Urothelium cell line (cell line): Measurements from ENCODE around the gene MYO16.
A peak's percentile ranks its signal among the peaks of the same experiment; 100 is the strongest.

Experiments
- DNase-seq: peaks from one replicate; pipeline ENCODE4 v3.0.0; 2011; ENCODE audit warnings: low spot score, mixed read lengths
- FAIRE-seq: peaks from 2 replicates; lab custom pipeline; 2011; peaks lifted over from hg19 to GRCh38; lab: Jason Lieb, UNC

Gene MYO16

GRCh38 chr13:109140479-109141349 lies 511.3 kb downstream of the MYO16 start:
- FAIRE-seq (no peak), DNase-seq (no peak)

- DNase-seq (no peak), FAIRE-seq (no peak)
Observed at GRCh38 chr13:109141706-109142105, 512.3 kb downstream of the MYO16 start.

DNA sequence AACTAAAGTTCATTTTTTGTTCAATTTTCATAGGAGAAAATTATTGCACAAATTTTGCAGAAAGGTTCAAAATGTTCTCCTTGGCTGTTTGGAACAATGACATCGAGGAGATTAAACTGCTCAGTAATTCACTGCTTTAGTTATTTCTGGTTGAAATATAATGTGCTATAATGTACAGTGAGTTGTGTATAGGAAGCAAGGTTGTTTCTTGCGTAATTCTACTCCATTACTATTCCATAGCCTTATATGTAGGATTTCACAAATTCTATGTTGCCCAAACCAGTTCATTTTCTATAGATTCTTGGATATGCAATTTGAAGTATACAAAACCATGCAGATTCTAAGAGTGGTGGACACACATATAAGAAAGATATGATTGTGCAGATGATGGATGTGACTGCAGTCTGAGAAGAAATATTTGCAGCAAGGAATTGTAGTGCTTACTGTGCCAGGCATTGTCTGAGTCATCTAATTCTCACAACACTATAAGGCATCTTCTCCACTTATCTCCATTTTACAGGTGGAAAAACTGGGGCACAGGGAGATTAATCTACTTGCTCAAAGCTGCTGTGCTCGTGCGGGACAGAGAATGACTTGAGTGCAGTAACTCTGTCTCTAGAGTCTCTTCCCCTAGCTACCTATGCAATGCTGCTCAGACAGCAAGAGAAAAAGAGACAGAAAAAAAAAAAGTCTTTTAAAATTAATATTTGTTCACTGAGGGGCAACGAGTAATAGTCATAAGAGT lies 515.5 kb downstream of the MYO16 start:
- FAIRE-seq: no peak
- no peak for DNase-seq

- DNase-seq (peak; percentile 52), FAIRE-seq (no peak)
Observed at GRCh38 chr13:109145631-109146030, 516.2 kb downstream of the MYO16 start.

DNA sequence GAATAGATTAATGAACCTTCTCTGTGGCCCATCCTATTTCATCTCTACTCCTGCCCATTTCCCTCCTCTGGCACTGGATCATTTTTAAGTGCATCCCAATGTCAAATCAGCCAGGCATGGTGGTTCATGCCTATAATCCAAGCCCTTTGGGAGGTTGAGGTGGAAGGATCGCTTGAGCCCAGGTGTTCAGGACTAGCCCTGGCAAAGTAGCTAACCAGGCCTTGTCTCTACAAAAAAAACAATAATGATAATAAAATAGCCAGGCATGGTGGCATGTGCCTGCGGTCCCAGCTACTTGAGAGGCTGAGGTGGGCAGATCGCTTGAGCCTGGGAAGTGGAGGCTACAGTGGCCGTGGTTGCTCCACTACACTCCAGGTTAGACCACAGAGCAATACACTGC lies 517.0 kb downstream of the MYO16 start:
- FAIRE-seq (no peak), DNase-seq (no peak)

DNA sequence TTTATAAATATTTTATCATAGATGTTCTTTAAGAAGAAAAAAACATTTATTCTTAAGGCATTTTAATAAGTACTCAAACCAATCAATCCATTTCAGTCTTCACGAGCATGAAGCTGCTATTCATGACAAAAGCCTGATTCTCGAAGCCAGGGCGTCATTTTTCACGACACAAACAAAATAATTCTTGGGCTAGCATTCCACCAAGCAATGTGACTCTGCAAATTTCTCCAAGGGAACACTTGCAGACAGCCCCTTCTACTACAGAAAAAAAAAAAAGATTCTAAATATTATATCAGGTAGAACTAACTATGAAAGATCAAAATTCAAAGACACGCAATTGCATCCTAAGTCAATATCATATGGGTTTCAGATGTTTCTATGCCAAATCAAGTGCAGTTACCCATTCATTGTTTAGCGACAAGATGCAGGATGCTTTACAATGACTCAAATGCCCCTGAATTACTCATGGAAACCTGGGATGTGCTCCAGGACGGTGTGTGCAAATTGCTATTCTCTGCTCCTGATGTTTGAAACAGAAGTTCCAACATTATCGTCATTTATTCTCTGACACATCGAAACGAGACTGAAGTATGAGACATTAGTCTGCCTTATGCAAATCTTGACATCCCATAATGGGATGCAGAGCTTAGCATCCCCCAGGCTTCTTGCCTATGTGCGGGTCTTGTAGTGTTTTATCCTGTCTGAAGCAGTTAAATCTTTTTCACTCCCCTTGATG lies 517.7 kb downstream of the MYO16 start:
- FAIRE-seq (no peak), DNase-seq (no peak)

- DNase-seq: no peak
- no peak for FAIRE-seq
Observed at GRCh38 chr13:109148243-109148642, 518.8 kb downstream of the MYO16 start.

DNA sequence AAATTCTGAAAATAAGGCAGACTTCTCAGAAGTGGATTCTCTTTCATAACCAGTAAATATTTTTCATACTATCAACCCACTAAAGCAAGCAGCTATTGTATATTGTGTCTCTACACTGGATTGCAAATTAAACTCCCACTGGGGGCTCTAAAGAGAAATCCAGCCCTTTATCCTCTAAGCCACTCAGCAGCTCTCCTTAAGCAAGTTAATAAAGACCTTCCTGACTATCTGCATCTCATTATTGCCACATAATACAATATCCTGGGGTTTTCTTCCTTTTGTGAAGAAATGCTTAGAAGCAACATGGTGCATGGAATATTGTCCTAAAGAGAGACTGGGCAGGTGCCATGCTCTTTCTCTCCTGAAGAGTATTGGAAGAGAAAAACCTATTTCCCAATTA lies 521.3 kb downstream of the MYO16 start:
- no peak for DNase-seq
- FAIRE-seq: no peak

GRCh38 chr13:109151255-109151654 lies 521.8 kb downstream of the MYO16 start:
- no peak for DNase-seq
- FAIRE-seq: no peak

DNA sequence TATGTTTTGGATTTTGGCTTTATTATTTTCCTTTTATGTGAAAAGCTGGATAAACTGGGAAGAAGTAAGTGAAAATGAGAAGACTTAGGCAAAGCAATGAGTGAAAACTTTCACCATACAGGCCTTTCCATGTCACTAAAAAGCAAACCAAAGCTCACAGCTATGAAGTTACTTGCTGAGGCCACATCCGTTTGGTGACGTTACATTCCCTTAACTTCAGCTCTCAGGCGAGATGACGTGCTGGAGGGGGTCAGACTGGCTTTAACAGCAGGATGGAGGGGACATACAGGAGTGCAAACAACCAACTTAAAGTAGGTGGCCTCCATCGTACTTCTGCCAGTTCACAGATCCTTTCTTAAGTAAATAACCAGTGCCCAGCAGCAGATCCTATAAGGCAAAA lies 522.3 kb downstream of the MYO16 start:
- FAIRE-seq (no peak), DNase-seq (no peak)

- FAIRE-seq (no peak), DNase-seq (no peak)
Observed at GRCh38 chr13:109152311-109152820, 523.0 kb downstream of the MYO16 start.

- FAIRE-seq (no peak), DNase-seq (no peak)
Observed at GRCh38 chr13:109152941-109153340, 523.5 kb downstream of the MYO16 start.

GRCh38 chr13:109154146-109154545 lies 524.7 kb downstream of the MYO16 start:
- no peak for FAIRE-seq

GRCh38 chr13:109154546-109154945 lies 525.1 kb downstream of the MYO16 start:
- DNase-seq (no peak), FAIRE-seq (no peak)

More at GRCh38 chr13:109154146-109154545, 524.7 kb downstream of the MYO16 start:
- DNase-seq: peak; percentile 46

DNA sequence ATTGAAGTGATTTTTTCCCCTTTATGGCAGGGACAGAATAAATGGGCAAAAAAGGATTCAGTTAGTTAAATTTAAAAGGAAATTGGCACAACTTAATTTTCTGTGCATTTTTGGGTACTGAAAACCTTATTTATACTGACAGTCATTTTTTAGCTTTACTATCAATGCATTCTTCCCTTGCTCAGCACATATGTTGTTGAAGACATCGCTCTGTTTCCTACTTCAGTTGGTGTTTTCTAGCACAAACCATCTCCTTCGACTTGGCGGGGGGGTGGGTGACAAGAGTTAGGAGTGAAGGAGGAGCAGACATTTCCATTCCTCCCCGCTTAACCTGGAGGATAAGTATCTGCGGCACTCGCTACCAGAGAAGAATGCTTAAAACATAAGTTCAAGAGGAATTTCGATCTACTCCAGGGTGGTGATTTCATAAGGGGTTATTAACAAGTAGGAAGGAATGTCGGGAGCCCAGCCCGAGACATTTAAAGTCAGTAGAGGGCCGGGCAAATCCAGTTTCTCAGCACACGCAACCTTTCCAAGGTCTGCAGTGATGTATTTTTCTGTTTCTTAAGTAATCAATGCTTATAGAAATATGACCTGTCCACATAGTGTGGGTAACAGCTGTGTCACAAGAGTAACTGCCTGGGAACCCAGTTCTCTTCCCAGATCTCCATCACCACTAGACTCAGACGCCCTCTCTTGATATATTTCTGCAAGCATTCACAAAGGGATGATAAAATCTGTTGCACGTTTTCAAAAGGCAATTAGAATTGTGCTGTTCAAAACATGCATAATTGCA lies 525.8 kb downstream of the MYO16 start:
- DNase-seq: no peak
- no peak for FAIRE-seq

GRCh38 chr13:109156181-109156935 lies 526.9 kb downstream of the MYO16 start:
- FAIRE-seq (no peak), DNase-seq (no peak)

DNA sequence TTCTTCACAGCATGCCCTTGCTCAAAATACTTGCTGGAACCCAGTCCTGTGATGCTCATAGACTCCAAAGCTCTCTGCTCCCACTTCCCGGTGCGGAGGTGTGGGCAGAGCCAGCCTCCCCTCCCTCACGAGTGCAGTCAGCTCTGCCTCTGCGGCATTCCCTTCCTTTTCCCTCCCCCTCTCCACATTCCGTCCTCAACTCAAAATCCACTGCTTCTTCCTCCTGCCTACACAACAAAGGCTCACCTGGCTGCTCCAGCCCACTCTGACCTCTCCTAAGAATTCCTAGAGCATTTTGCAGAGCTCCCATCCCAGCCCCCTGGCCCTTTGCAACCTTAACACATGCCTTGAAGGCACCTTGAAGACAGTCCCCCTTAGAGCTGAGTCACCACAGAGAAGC lies 527.9 kb downstream of the MYO16 start:
- no peak for FAIRE-seq
- no peak for DNase-seq

- DNase-seq (no peak), FAIRE-seq (no peak)
Observed at GRCh38 chr13:109158383-109158782, 529.0 kb downstream of the MYO16 start.

GRCh38 chr13:109159650-109160309 lies 530.4 kb downstream of the MYO16 start:
- no peak for DNase-seq
- no peak for FAIRE-seq
